SK-N-MC (cell line): Measurements from ENCODE around the gene DMAC2L.

Experiments
- DNase-seq: peaks from one replicate; pipeline ENCODE4 v3.0.0-alpha.2; 2011; ENCODE audit warnings: low read depth, low spot score
- H3K27ac ChIP-seq: fragments of 200-600 bp; sonication (generic); 2 replicates; pipeline ENCODE4 v1.5.1; 2016; ENCODE audit warnings: mixed run types
- H3K36me3 ChIP-seq: fragments of 200-600 bp; sonication (generic); 2 replicates; pipeline ENCODE4 v1.6.1; 2017; ENCODE audit warnings: antibody characterized with exemption, low read length, mixed read lengths; ENCODE audit not compliant: insufficient read depth
- H3K4me3 ChIP-seq: fragments of 200-600 bp; sonication (generic); 2 replicates; pipeline ENCODE4 v1.5.1; 2016
- H3K9ac ChIP-seq: fragments of 200-600 bp; sonication (generic); 2 replicates; pipeline ENCODE4 v1.8.0; 2017; ENCODE audit warnings: mixed run types, mixed read lengths; ENCODE audit not compliant: insufficient read length
- H3K9me3 ChIP-seq: fragments of 200-600 bp; sonication (generic); 2 replicates; pipeline ENCODE4 v1.6.1; 2017; ENCODE audit warnings: low read depth, mild to moderate bottlenecking, antibody characterized with exemption, low read length, moderate library complexity, mixed read lengths
- EZH2 ChIP-seq: fragments of 200-600 bp; sonication (generic); IDR thresholded peaks from one replicate; pipeline ENCODE4 v1.6.1; 2017; ENCODE audit warnings: antibody characterized with exemption
- FOXP2 ChIP-seq: optimal IDR thresholded peaks from 2 replicates; pipeline ENCODE3; 2011; ENCODE audit warnings: mild to moderate bottlenecking, moderate library complexity; ENCODE audit not compliant: insufficient read depth; ENCODE audit errors: extremely low read length, control extremely low read depth
- POLR2AphosphoS5 ChIP-seq: IDR thresholded peaks from 2 replicates; pipeline ENCODE4 v1.6.1; 2012; ENCODE audit warnings: mild to moderate bottlenecking, low read depth, low read length, borderline replicate concordance

DMAC2L gene, protein sequence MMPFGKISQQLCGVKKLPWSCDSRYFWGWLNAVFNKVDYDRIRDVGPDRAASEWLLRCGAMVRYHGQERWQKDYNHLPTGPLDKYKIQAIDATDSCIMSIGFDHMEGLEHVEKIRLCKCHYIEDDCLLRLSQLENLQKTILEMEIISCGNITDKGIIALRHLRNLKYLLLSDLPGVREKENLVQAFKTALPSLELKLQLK

DNA sequence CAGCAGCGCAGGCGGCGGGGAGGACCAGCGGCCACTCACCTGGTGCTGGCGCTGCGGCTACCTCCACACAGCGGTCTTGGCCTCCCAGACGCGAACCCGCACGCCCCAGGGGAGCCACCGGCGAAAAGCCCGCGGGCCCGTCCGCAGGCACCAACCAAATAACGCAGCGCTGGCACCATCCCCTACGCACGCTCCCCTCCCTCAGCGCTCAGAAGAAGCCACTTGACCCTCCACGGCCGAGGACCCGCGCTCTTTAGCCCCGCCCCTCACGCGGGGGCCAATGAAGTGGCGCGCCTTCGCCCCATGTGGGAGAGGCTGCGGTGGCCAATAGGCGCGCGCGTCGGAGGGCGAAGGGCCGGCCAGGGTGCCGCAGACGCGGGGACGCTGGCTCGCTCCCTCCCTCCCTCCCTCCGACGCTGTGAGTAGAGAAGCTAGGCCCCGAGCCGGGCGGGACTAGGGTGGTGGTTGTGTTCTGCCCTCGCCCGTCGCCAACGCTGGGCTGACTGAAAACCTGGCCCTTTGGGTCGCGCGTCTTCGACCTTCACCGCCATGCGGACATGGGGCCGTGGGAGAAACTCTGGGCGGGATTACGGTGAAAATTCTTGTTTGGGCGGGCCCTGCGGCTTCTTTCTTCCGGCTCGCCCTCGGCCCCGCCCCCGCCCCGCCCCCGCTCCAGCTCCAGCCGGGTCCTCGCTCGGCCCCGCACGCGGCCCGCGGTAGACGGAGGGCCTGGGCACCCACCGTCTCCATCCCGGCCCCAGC is at the start of gene DMAC2L, which contains the start of gene L2HGDH:
Gene DMAC2L, plus strand, starts transcription at position 353 of the 762 bp plus-strand sequence. CDS start 9,164 bp downstream, outside the sequence.
Gene L2HGDH, minus strand, starts transcription at position 258 of the 762 bp plus-strand sequence. Its CDS starts 79 bp downstream, at position 179.
- peak within 1 kb of the TSS; percentile 89 for H3K27ac ChIP-seq

DNA sequence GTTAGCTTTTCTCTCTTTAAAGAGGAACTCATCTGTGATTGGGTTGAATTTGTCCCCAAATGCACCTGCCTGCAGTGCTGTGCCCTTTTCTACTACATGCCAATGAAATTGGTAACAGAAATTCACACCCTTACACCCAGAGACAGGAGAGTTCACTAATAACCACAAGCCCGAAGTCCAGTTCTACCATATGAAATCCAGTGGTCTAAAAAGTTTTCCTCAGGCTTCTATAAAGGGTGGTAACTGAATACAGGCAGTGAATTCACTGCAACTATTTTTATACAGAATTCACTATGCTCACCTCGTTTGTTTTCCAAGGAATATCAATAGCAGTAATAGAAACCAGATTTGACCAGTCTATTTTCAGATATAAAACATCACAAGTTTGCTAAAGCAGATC is 49.3 kb upstream of the DMAC2L start:
- no peak for TF ChIP-seq FOXP2
- no peak for TF ChIP-seq EZH2
- no peak for TF ChIP-seq POLR2AphosphoS5

More for the DNA sequence above, at the start of gene DMAC2L, which contains the start of gene L2HGDH:
- peak within 1 kb of the TSS; percentile 92 for H3K9ac ChIP-seq
- peak within 1 kb of the TSS; percentile 87 for H3K4me3 ChIP-seq
- H3K36me3 ChIP-seq: peaks cover 9% of the 10 kb centered on the region; the same call in 1 of the 2 replicates
- no peaks in the 10 kb centered on the region for H3K9me3 ChIP-seq
- TF ChIP-seq EZH2 (no peak), POLR2AphosphoS5 (peak; percentile 96), FOXP2 (no peak)
- DNase-seq: no peak

DNA sequence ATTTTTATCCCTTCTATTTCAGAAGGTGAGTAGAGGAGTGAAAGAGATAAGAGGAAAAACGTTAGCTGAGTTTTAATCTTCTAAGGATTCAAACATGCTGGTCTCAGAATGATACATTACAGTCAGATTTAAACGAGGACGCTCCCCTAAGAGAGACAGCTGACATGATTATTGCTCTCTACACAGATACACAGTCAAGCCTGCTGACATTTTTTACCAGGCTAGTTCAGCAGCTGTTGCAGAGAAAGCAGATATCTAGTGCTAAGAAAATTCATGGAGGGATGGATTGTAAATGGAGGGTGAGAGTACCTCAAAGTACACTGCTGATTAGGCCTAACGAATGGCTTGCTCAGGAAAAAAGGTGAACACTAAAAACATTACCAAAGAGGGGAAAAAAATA is 48.8 kb upstream of the DMAC2L start:
- Histone ChIP-seq H3K4me3 (no peak overlapping the region), H3K27ac (no peak overlapping the region), H3K9me3 (no peaks in the 10 kb centered on the region), H3K36me3 (no peaks in the 10 kb centered on the region), H3K9ac (no peak overlapping the region)
- TF ChIP-seq EZH2 (no peak), FOXP2 (no peak), POLR2AphosphoS5 (no peak)
- no peak for DNase-seq

More for the DNA sequence above, 49.3 kb upstream of the DMAC2L start:
- H3K27ac ChIP-seq: no peak overlapping the region
- no peak overlapping the region for H3K4me3 ChIP-seq
- H3K9ac ChIP-seq: no peak overlapping the region
- no peaks in the 10 kb centered on the region for H3K9me3 ChIP-seq
- H3K36me3 ChIP-seq: no peaks in the 10 kb centered on the region
- no peak for DNase-seq

DNA sequence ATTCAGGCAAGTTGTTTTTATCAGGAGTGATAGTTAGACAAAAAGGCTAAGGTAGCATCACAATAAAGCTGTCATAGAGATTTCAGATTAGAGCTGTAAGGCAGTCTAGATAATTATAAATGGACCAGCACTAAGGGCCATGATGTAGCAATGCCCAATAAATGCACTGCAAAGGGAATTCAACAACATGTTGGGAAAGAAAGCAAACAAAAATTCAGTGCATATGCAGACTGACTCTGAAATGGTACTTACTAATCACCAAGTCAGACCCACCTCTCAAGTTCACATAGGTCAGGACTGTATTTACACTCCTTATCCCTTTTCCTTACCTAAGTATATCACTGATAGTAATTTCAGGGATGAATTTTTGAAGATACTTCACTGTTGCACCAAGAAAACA is 47.1 kb upstream of the DMAC2L start:
- no peak for DNase-seq
- no peaks in the 10 kb centered on the region for H3K36me3 ChIP-seq
- no peak overlapping the region for H3K4me3 ChIP-seq
- TF ChIP-seq POLR2AphosphoS5 (no peak), FOXP2 (no peak), EZH2 (no peak)
- no peak overlapping the region for H3K9ac ChIP-seq
- H3K27ac ChIP-seq: no peak overlapping the region
- no peaks in the 10 kb centered on the region for H3K9me3 ChIP-seq

DNA sequence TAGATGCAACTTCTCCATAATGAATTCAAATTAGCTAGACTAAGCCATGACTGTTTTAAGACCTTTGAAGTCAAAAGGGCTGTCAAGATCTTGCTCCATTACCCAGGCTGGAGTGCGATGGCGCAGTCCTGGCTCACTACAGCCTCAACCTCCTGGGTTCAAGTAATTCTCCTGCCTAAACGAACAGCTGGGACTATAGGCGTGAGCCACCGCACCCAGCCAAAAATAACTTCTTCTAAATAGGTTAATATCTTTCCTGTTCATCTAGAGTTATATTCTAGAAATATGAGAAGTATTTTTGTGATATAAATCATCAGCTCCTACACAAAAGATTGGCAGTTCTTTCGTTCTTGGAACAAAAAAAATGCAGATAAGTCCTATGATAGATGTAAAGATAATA is 41.2 kb upstream of the DMAC2L start:
- Histone ChIP-seq H3K9me3 (no peaks in the 10 kb centered on the region), H3K27ac (no peak overlapping the region), H3K36me3 (peaks cover 7% of the 10 kb centered on the region), H3K9ac (no peak overlapping the region), H3K4me3 (no peak overlapping the region)
- no peak for DNase-seq
- TF ChIP-seq POLR2AphosphoS5 (no peak), EZH2 (no peak), FOXP2 (no peak)

DNA sequence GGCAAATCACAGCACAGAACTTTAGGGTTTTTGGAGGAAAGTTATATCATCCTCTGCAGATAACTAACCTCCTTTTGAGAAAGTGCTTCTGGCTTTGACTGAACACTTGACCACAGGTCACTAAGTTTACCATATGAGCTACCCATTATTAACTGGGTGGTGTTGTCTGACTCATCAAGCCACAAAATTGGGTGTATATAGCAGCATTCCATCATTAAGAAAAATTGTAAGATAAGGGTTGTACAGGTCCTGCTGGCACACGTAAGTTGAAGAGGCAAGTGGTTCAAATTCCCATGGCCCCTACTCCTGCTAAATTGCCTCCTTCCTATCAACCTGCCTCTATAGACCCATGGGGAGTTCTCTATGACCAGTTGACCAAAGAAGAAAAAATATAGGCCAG is 39.6 kb upstream of the DMAC2L start:
- Histone ChIP-seq H3K4me3 (no peak overlapping the region), H3K9me3 (no peaks in the 10 kb centered on the region), H3K36me3 (peaks cover 7% of the 10 kb centered on the region), H3K27ac (no peak overlapping the region), H3K9ac (no peak overlapping the region)
- DNase-seq: no peak
- TF ChIP-seq POLR2AphosphoS5 (no peak), FOXP2 (no peak), EZH2 (no peak)

DNA sequence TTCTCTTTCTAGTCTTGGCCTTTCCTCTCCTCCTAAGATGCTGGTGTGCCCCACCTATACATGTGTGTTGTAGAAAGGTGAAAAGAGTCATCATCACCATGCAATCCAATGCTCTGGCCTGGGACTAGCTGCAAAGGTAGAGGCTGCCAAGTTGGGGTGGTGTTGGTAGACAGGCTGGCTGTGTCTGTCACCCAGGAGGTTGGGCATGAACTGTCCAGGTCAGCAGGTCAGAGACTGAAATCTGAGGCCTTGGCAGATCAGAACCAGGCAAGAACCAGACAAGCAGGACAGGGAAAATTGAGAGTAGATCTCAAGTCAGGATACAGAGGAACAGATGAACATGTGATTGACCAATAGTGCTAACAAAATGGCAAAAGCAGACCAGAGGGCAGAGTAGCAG is 26.3 kb upstream of the DMAC2L start:
- H3K36me3 ChIP-seq: peaks cover 4% of the 10 kb centered on the region; the same call in 1 of the 2 replicates
- H3K4me3 ChIP-seq: no peak overlapping the region
- DNase-seq: no peak
- H3K27ac ChIP-seq: no peak overlapping the region
- H3K9ac ChIP-seq: no peak overlapping the region
- H3K9me3 ChIP-seq: no peaks in the 10 kb centered on the region
- TF ChIP-seq FOXP2: no peak
- TF ChIP-seq EZH2: no peak
- TF ChIP-seq POLR2AphosphoS5: no peak

DNA sequence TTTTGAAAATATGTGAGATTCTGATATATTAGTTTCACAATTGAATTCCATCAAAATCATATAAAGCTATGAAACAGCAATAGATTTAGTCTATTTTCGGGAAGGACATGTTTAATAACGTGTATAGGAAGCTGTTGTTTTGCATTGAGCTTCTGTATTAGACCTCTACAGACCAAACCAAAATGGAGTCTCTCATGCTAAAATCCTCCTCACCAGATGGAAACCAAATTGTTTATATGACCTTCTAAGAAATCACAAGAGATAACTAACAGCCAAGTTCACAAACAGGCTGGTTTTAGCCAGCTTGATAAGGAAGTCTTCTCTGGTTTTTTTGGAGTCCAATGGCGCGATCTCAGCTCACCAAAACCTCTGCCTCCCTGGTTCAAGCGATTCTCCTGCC is 24.0 kb upstream of the DMAC2L start:
- Histone ChIP-seq H3K9me3 (no peaks in the 10 kb centered on the region), H3K27ac (no peak overlapping the region), H3K36me3 (peaks cover 10% of the 10 kb centered on the region), H3K4me3 (no peak overlapping the region), H3K9ac (no peak overlapping the region)
- TF ChIP-seq FOXP2: no peak
- TF ChIP-seq POLR2AphosphoS5: no peak
- no peak for TF ChIP-seq EZH2
- DNase-seq: no peak
